Stimulated activated CD4-positive, alpha-beta T cell treated with anti-CD3 and anti-CD28 coated beads, Interleukin-4, amount 100 ng/mL, for 4 hours (primary cell): Measurements from ENCODE around the gene DRC7.

Source experiments
- DNase-seq, 2 experiments: peaks; one replicate each; pipeline ENCODE4 v3.0.0-alpha.2; 2020

DRC7 gene

DNA sequence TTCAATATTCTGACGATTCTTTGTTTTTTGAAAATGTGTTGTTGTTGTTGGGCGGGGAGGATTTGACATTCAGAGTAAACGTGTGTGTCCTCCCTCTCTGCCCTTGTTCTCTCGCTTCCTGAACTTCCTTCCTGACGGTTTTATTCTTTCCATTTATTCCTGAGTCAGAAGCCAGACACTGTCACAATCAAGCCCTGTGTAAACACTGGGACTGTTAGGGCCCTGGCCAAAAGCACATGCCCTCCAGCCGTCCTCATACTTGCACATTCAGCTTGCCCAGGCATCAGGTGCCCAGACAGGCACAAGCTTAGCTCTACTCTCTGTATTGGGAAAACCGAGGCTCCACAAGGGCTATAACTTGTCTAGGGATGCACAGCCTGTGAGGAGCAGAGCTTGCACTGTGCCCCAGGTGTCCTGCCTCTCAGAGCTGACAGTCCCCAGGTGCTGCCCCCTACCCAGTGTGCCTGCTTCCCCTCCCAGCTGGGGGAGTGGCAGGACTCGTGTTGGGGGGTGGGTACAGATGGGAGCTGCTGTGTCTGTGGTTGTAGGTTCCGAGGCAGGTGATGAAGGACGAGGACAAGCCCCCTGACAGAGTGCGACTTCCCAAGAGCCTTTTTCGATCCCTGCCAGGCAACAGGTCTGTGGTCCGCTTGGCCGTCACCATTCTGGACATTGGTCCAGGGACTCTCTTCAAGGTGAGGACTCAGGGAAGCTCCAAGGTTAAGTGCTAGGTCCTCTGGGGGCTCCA, 16.8 kb upstream of the DRC7 start:
- no peak for DNase-seq

DNA sequence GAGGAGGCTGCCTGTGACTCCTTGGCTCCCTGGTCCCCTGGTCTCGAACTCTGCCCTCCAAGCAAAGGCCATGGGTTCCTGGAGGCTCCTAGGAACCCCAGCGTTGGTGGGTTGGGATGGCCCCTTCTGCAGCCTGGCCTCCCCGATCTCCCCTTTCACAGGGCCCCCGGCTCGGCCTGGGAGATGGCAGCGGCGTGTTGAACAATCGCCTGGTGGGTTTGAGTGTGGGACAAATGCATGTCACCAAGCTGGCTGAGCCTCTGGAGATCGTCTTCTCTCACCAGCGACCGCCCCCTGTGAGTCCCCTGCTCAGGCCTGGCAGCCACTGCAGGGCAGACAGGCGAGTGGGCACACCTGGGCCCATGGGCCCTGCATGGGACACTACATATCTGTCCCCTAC, 15.6 kb upstream of the DRC7 start:
- no peak for DNase-seq

DNA sequence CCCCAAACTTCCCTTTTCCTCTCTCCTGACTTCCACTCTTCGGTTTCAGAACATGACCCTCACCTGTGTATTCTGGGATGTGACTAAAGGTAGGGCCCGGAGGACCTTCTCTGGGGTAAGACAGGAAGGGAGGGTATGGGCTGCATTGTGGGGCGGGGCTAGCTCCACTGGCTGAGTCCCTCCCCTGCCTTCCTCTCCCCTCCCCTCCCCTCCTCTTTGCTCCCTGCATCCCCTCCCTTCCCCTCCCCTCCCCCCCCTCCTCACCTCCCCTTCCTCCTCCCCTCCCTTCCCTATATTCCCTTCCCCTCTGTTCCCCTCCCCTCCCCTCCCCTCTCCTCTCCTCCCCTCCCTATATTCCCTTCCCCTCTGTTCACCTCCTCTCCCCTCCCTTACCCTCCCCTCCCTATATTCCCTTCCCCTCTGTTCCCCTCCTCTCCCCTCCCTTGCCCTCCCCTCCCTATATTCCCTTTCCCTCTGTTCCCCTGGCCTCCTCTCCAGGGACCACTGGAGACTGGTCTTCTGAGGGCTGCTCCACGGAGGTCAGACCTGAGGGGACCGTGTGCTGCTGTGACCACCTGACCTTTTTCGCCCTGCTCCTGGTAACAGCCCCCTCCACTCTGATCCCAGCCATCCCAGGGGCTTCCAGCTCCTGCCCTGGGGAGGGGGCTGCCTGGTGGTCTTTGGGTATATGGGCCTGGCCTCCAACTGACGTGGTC, 14.7 kb upstream of the DRC7 start:
- no peak for DNase-seq

GRCh38 chr16:57680842-57681375, 13.7 kb upstream of the DRC7 start:
- DNase-seq = no peak

DNA sequence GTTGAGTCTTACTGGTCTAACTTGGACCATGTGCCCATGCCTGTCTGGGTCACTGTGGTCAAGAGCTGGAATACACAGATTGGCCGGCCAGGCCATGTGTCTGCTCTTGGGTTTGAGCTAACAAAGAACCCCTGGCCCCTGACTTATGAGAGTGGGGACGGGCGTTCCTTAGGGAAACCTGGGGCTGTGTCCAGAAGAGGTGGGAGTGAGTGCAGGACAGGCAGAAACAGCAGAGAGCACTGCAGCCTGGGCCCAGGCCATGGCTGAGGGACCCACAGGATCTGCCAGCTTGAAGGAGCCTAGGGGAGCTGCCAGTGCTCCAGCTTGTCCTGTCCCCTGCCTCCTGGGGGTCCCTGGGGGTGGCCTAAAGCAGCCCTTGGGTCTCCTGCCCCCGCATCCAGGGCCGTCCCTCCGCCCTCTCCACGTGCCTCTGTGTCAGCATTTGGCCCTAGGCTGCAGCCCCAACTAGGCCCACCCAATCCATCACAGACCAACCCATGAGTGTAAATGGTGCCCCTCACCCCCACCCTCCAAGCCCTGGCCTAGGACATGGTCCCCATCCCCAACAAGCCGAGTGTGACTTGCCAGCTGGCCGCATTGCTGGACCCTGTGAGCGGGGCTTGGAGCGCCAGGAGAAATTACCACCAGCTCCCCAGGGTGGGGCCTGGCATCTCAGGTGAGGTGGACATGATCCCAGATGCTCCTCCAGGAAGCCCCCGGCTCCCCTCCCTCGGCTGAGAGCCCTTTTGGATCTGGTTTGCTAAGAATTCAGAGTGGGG, 12.5 kb upstream of the DRC7 start:
- DNase-seq = no peak

DNA sequence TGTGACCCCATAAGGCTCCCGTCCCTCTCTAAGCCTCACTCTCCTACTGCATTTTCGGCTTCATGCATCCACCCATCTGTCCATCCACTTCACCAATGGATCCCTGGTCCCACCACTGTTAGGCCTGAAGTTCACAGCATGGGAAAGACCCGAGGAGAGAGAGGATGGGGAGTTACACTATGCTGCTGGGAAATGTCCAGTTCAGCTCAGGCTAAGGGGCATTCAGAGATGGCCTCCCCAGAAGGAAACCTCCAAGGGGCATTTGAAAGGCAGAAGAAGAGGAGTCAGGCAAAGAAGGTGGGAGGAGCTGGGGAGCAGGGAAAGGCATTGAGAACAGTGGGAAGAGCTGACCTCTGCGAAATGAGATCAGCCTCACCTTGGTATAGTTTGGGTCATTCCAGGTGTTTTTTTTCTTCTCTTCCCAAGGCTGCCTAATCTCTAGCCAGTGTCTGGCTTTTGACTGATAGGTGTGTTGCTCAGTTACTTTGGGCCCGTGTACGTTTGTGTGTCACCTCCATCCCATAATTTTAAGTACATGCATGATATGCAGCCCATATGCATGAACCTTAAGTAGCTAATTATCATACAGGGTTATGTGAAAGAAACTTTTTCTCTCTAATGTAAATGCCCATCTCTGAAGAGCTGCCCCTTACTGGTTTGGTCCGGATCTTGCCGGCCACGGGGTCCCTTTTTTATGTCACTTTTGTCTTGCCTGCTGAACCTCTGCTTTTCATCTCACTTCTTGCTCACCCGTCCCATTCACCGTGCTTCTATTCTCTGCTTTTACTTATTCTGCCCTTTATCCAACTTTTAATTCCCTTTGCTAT, 11.6 kb upstream of the DRC7 start:
- no peak for DNase-seq

- DNase-seq = no peak
These were observed 10.7 kb upstream of the DRC7 start for GRCh38 chr16:57683636-57684545.

GRCh38 chr16:57684626-57685358, 9.8 kb upstream of the DRC7 start:
- no peak for DNase-seq

DNA sequence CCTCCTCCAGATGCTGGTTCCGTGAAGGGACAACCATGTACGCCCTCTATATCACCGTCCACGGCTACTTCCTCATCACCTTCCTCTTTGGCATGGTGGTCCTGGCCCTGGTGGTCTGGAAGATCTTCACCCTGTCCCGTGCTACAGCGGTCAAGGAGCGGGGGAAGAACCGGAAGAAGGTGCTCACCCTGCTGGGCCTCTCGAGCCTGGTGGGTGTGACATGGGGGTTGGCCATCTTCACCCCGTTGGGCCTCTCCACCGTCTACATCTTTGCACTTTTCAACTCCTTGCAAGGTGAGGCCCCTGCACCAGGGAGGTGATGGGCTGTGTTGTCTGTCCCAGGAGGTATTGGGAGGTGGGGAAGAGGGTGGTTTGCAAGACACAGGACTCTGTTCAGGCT, 9.0 kb upstream of the DRC7 start:
- DNase-seq = no peak

DNA sequence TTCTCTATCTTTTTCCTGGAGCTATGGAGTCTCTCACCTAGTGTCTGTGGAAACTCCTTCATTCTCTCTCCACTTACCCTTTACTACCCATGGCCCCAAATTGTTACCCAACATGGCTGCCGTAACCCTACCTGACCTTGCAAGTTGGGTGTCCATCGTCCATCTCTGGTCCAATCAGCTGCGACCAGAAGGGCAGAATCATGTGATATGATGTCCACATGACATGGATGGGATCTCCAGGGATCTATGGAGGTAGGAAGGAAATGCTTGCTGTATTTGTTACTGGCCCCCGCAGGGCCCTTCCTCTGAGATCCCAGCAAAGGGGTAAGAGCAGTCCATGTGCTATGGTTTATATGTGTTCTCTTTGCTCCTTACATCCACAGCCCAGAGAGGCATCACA, 8.0 kb upstream of the DRC7 start:
- no peak for DNase-seq

GRCh38 chr16:57687363-57687929, 7.2 kb upstream of the DRC7 start:
- DNase-seq = no peak

GRCh38 chr16:57688487-57688986, 6.1 kb upstream of the DRC7 start:
- no peak for DNase-seq

DNA sequence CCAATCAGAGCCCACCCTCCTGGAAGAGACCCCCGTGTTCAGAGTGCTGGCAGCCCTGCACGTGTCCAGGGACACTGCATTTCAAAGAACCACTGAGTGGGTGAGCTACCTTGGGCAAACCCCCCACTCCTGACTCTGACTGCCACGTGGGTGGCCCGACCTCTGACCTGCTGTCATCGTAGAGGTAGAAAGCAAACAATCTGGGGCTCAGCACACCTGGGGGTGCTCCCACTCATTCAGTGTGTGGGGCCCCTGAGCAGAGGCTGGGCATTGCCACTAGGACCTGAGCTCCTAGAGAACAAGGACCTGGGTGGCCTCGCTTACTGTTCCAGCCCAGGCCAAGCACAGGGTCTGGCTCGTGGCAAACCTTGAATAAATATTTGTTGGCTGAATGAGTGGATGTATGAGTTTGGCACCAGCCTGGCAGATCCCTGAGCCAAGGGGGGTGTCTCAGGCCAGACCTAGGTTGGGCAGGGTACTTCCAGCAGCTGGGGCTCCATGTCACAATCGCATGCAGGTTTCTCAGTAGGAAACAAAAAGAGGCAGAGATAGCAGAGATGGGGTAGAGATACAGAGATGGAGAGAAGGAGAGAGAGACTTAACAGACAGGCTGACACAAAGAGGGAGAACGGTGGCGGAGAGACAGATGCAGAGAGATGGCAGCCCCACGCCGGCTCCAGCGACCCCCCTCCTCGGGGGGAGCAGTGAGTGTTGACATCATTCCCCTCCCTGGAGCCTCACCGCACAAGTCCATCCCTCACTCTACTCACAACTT, 5.4 kb upstream of the DRC7 start:
- no peak for DNase-seq

- peak in 1 of 2 experiments; percentile 20 for DNase-seq
These were observed 4.6 kb upstream of the DRC7 start for GRCh38 chr16:57689762-57690558.

- DNase-seq = no peak
These were observed 3.7 kb upstream of the DRC7 start for GRCh38 chr16:57690782-57691471.

DNA sequence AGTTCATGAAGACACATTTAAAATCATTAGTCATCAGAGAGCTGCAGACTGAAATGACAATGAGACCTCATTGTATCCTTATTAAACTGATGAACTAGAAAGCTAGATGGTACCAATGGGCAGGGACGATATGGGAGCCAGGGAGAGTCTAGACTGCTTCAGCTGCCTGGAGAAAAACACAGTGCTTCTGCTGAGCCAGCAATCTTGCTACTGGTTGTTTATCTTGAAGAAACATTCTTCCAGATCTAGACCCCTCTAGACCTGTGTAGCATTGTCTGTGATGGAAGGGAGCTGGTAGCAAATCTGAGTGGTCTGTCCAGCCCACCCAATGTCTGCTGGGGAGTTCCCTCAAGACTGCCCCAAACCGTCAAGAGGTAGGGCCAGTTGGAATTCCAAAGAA, 2.0 kb upstream of the DRC7 start:
- DNase-seq = no peak

GRCh38 chr16:57693550-57693949, 1.1 kb upstream of the DRC7 start:
- DNase-seq = no peak

DNA sequence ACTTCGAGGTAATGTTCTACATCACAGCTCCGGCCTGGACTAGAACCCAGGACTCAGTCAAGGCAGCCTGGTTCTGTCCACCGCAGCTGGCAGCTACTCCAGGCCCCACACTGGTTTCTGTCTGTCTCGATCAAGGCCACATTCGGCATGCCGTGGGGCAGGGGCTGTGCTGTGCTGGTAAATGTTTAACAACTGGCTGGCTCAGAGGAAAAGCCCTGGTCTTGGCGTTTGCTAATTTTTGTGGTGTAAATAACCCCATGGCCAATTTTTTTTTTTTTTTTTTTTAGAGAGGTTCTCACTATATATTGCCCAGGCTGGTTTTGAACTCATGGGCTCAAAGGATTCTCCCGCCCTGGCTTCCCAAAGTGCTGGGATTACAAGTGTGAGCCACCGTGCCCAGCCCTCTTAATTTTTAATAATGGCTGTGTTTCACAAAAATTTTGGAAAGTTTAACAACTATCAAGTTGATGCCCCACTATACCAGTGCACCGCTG, 328 bp upstream of the DRC7 start:
- no peak for DNase-seq
